Mucosa of stomach (tissue), 1 donor: ENCODE data around the gene ZNF446.

Source experiments
- H3K27me3 ChIP-seq: one replicate; pipeline ENCODE4 v1.7.0; 2013; ENCODE audit warnings: mild to moderate bottlenecking, low read length; ENCODE audit not compliant: control insufficient read depth, insufficient read depth
- H3K36me3 ChIP-seq: one replicate; pipeline ENCODE4 v1.7.0; 2013; ENCODE audit warnings: low read length; ENCODE audit not compliant: control insufficient read depth, insufficient read depth
- H3K4me1 ChIP-seq: one replicate; pipeline ENCODE4 v1.7.0; 2013; ENCODE audit warnings: mild to moderate bottlenecking, low read length; ENCODE audit not compliant: control insufficient read depth, insufficient read depth
- H3K4me3 ChIP-seq: one replicate; pipeline ENCODE4 v1.7.0; 2013; ENCODE audit warnings: low read length
- H3K9ac ChIP-seq: one replicate; pipeline ENCODE4 v1.7.0; 2013; ENCODE audit warnings: mild to moderate bottlenecking, low read length, moderate library complexity
- H3K9me3 ChIP-seq: one replicate; pipeline ENCODE4 v1.7.0; 2013; ENCODE audit warnings: mild to moderate bottlenecking, low read length, moderate library complexity; ENCODE audit not compliant: control insufficient read depth
- donor health status: Pancreatic carcinoma.

ZNF446 gene

DNA sequence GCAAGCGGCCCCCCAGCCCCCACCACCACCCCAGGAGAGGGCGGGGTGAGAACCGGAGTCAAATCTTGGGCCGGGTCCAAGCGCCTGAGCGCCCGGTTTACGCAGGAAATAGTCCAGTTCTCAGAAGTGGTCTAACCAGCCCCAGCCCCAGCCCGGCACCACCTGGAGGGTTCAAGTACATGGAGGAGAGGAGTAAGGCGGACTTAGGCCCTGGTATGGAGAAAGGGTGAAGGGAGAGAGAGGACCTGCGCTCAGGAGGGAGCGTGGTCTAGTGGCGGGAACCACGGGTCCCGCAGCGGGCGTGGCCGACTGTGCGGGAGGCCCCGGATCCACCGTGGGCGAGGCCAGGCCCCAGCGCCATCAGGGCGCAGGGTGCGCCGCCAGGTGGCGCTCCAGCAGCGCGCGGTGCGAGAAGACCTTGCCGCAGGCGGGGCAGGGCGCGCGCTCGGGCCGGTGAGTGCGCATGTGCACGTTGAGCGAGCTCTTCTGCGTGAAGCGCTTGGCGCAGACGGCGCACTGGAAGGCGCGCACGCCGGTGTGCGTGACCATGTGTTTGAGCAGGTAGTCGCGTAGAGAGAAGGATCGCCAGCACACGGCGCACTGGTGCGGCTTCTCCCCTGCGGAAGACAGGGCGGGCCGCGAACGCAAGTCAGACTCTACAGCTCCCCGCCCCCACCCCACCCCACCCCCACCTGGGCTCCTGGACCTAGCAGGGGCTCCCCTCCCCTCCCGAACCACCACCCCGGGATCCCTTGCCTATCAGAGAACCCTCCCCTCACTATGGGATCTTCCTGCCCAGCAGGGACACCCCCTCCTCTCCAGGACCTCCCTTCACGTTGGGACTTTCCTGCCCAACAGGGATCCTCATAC is 37.8 kb downstream of the ZNF446 start:
- Histone ChIP-seq H3K4me3 (no peak overlapping the region), H3K4me1 (peaks cover 38% of the 10 kb centered on the region), H3K36me3 (no peaks in the 10 kb centered on the region), H3K27me3 (no peaks in the 10 kb centered on the region), H3K9me3 (no peaks in the 10 kb centered on the region), H3K9ac (peak overlapping the region; percentile 69)

DNA sequence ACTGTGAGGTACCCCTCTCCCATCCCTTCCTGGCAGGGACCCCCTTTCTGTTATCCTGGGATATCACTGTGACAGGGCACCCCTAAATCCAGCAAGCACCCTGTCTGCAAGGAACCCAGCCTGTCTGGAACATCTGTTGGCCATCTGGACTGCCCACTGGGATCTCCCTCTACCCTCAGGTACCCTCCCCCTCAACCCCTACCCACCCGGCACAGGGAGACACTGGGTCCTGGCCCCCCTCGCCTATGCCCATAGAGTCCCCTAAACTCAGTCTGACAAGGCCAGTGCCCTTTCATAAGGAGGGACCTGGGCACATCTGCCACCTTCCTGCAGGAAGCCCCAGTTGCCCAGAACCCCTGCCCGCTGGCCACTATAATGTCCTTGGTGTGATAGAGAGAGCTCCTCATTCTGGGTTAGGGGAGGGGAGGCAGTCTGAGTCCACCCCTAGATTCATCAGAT is 38.4 kb downstream of the ZNF446 start:
- Histone ChIP-seq H3K9ac (peak overlapping the region; percentile 53), H3K27me3 (no peaks in the 10 kb centered on the region), H3K4me1 (peaks cover 38% of the 10 kb centered on the region), H3K4me3 (no peak overlapping the region), H3K36me3 (no peaks in the 10 kb centered on the region), H3K9me3 (no peaks in the 10 kb centered on the region)

DNA sequence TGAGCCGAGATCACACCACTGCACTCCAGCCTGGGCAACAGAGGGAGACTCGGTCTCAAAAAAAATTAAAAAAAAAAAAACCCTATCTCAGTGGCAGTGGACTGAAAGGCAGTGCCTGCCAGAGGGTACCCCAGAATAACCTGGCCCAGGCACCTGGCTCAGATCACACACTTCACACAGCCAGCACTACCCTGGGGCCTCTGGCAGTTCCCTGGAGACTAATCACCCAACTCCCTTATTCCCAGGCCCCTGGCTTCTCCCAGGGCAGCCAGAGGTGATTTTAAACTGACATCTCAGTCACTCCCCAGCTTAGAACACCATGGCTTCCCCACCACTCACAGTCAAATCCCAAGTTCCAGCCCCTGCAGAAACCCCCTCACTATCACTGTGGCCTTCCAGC is 39.1 kb downstream of the ZNF446 start:
- no peaks in the 10 kb centered on the region for H3K9me3 ChIP-seq
- no peak overlapping the region for H3K4me3 ChIP-seq
- H3K9ac ChIP-seq: no peak overlapping the region
- H3K36me3 ChIP-seq: no peaks in the 10 kb centered on the region
- no peaks in the 10 kb centered on the region for H3K27me3 ChIP-seq
- H3K4me1 ChIP-seq: peaks cover 38% of the 10 kb centered on the region

DNA sequence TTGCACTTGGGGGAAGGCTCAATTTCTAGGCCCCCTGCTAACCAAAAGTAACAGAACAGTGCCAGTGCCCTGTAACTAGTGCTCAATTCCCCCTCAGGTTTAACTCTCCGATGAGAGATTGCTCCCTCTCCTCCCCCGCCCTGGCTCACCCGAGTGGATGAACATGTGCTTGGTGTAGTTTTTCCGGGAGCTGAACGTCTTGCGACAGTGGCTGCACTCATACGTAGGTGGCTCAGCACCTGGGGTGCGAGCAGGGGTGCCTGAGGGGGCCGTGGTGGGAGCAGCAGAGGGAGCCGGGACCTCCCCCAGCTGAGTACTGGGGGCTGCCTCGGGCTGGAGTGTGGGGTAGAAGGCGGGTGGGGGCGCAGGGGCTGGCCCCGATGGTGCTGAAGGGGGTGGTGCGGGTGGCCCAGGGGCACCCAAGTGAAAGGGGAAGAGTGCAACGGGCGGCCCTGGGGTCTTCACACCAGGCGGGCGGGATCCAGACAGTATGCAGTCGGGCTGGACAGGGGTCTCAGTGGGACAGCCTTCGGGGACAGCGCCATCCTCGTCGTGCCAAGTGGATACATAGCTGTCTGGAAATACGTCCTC is 40.2 kb downstream of the ZNF446 start:
- H3K36me3 ChIP-seq: no peaks in the 10 kb centered on the region
- H3K4me3 ChIP-seq: no peak overlapping the region
- H3K9ac ChIP-seq: no peak overlapping the region
- no peaks in the 10 kb centered on the region for H3K27me3 ChIP-seq
- no peaks in the 10 kb centered on the region for H3K9me3 ChIP-seq
- H3K4me1 ChIP-seq: peaks cover 40% of the 10 kb centered on the region

DNA sequence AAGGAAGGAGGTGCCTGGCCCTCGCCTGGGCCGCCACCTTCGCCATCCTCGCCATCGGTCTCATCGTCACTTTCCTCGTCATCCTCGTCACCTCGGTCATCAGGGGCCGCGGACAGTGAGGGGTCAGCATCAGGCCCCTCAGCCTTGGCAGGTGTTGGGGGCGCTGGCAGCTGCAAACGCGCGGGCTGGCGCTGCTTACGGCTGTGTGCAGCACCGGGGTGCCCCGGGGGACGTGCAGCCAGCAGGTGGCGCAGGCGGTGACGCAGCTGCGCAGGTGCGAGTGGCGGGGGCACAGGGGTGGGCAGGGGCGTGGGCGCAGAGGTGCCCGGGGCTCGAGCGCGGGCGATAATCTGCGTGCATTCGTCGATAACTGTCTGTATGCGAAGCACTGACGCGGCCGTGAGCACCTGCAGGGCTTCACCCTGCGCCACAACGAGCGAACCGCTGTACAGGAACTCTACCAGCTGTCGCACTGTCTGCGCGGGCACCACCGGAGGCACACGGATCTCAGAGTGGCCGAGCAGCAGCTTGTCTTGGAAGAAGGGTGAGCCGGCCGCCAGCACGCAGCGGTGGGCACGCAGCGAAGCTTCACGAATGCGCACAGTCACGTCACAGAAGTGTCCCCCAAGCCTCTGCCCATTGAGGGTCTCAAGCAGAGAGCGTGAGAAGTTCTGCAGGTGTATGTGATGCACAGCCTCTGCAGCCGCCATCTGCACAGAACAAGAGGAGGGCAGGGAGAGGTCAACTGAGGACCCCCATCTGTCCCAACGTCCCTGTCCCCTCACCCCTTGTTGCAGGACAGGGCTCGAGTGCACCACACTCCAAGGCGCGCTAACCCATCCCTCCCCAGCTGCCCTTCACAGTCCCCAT is 41.0 kb downstream of the ZNF446 start:
- Histone ChIP-seq H3K27me3 (no peaks in the 10 kb centered on the region), H3K4me3 (no peak overlapping the region), H3K9ac (no peak overlapping the region), H3K36me3 (no peaks in the 10 kb centered on the region), H3K9me3 (no peaks in the 10 kb centered on the region), H3K4me1 (peaks cover 38% of the 10 kb centered on the region)

DNA sequence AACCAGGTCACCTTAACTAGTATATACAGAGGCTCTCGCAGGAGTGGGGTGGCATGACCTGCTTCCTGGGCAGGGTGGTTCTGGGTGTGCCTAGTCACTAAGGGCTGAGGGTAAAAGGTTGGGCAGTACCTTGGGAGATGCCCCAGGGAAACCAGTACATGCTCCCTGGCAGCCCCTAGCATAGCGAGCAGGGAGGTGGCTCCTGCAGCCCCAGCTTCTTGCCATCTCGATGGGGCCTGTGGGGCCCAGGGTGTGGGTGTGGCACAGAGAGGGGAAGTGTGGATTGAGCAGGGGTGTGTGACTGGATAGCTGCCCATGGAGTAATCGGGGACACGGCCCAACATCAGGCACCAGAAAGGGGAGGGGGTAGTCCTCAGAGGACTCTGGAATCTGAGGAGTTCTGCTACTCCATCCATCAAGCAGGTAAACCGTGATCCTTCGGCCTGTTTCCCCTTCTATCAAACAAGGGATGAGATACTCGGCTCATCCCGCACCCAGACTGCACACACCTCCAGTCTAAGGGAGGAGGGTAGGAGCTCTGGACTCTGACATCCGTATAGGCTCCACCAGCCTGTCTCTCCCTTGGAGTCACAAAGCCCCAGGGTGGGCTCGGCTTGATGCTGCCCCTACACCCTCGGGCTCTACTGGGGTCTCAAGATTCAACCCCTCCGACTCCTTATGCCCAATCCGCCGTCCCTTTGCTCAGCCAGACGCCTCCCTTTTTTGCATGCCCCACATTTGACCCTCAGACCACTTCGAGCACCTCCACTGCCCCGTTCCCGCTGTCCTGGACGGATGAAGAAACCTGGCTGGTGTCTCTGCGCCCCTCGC is 42.3 kb downstream of the ZNF446 start:
- Histone ChIP-seq H3K9ac (peak overlapping the region; percentile 83), H3K4me3 (peak overlapping the region; percentile 87), H3K9me3 (no peaks in the 10 kb centered on the region), H3K36me3 (no peaks in the 10 kb centered on the region), H3K27me3 (no peaks in the 10 kb centered on the region), H3K4me1 (peaks cover 27% of the 10 kb centered on the region)

DNA sequence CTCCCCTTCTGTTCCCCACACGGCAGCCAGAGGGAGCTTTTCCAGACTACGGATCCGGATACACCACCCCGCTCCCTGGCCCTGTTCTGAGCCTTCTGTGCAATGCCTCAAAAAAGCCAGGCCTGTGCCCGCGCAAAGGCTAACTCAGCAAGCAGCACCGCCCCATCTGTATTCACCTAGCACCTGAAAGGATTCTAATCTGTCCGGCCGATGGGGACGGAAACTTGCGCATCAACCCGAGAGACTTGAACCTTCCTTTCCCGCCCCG is 42.9 kb downstream of the ZNF446 start:
- peak overlapping the region; percentile 83 for H3K9ac ChIP-seq
- H3K4me3 ChIP-seq: peak overlapping the region; percentile 87
- no peaks in the 10 kb centered on the region for H3K27me3 ChIP-seq
- H3K4me1 ChIP-seq: peaks cover 22% of the 10 kb centered on the region
- no peaks in the 10 kb centered on the region for H3K9me3 ChIP-seq
- H3K36me3 ChIP-seq: no peaks in the 10 kb centered on the region

DNA sequence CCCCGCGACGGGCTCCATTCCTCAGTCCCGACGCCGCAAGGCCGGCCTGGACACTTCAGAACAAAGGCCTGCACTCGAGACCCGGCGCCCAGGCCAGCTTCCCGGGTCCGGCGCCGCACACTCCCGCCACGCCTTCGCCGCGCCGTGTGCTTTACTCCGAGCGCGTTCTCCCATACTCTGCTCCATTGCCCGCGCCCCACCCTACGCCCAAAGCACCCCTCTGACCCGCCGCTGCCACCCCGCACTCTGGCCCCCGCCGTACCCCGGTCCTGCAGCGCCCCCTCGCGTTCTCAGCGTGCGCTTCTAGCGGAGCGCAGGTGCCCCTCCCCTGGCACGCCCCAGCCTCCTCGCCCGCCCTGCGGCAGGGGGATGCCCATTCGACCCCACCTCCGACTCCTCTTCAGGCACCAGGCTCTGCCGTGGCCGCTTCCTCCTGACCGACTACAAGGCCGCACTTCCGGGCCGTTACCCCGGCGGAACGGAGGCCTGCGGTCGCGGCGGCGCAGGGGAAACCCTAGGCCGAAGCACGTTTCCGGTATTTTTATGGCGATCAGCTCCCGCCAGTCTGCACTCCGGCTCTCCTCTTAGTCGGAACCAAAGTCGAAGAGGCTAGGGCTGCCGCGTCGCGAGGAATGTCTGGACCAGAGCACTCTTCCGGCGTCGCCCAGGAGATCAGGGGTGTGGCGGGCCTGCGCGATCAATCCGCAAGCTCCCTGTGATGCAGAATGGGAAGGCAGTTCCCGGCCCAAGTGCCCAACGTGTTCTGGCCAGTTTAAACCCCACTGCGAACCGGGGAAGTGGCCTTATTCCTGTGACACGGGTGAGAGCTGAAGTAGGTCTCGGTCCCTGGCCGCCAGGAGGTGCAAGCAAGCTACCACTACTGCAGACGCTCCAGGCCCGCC is 43.5 kb downstream of the ZNF446 start, which contains the start of gene ZBTB45:
ZBTB45 (minus strand) TSS at position 456 of the 902 bp plus-strand sequence. CDS start 2,137 bp downstream, outside the sequence.
- Histone ChIP-seq H3K27me3 (no peaks in the 10 kb centered on the region), H3K9me3 (no peaks in the 10 kb centered on the region), H3K9ac (peak within 1 kb of the TSS; percentile 83), H3K4me3 (peak within 1 kb of the TSS; percentile 87), H3K4me1 (peaks cover 19% of the 10 kb centered on the region), H3K36me3 (no peaks in the 10 kb centered on the region)

DNA sequence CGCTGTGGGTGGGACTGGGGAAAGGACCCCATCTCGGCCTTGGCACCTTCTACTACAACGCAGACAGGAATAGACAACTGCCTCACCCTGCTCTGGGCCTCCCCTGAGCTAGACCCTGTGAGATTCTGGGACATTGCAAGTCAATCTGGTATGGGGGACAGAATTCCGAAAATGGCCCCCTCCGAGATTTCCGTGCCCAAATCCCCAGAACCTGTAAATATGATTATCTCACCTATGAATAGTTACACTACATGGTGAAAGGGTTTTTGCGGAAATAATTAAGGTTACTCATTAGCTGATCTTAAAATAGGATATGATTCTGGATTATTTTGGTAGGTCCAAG is 44.1 kb downstream of the ZNF446 start:
- Histone ChIP-seq H3K9me3 (no peaks in the 10 kb centered on the region), H3K27me3 (no peaks in the 10 kb centered on the region), H3K9ac (peak overlapping the region; percentile 83), H3K4me1 (peaks cover 16% of the 10 kb centered on the region), H3K36me3 (no peaks in the 10 kb centered on the region), H3K4me3 (peak overlapping the region; percentile 87)

DNA sequence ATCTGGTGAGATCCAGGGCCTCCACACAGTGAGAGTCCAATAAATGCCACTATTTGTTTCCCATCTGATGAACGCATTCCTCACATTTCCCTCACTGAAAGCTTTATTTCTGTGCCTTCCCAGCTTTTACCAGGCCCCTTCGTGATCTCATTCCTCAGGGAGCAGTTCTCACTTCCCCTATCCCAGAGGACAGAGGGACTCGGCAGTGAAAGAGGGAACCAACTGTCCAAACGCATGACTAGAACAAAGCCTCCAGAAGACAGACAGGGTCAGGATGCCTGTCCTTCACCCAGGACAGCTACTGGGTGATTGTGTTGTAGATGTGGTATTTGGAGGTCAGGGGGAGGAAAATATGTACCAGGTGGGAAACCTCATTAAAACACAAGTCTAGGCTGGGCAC is 45.5 kb downstream of the ZNF446 start:
- Histone ChIP-seq H3K27me3 (no peaks in the 10 kb centered on the region), H3K4me3 (no peak overlapping the region), H3K4me1 (peaks cover 16% of the 10 kb centered on the region), H3K9me3 (no peaks in the 10 kb centered on the region), H3K36me3 (no peaks in the 10 kb centered on the region), H3K9ac (peak overlapping the region; percentile 11)

DNA sequence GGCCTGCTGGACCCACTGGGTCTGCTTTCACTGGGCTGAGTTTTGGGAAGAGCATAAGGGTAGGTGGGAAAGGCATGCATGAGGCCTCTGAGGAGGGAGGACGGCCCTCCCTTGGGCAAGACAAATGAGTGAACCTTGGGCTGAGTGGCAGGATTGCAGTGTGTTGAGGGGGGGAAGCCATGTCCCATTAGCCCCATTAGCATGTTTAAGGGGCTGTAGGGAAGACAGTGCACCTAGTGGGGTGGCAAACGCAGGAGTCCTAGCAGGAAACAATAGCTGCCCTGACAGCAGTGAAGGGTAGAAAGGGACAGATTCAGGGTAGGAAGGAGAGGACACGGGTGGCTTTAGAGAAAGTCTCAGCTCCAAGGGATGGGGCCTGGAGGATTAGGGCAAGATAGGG is 46.6 kb downstream of the ZNF446 start:
- H3K4me3 ChIP-seq: no peak overlapping the region
- H3K9me3 ChIP-seq: no peaks in the 10 kb centered on the region
- no peak overlapping the region for H3K9ac ChIP-seq
- peaks cover 16% of the 10 kb centered on the region for H3K4me1 ChIP-seq
- no peaks in the 10 kb centered on the region for H3K36me3 ChIP-seq
- no peaks in the 10 kb centered on the region for H3K27me3 ChIP-seq
